HG03460 (cell line): Measurements from ENCODE around the gene GNPTG.

ENCODE experiments used
- ATAC-seq: cut with Tn5 transposase; IDR thresholded peaks from one replicate; pipeline ENCODE4 v1.9.1; 2021; ENCODE audit not compliant: unreplicated experiment

Gene GNPTG

DNA sequence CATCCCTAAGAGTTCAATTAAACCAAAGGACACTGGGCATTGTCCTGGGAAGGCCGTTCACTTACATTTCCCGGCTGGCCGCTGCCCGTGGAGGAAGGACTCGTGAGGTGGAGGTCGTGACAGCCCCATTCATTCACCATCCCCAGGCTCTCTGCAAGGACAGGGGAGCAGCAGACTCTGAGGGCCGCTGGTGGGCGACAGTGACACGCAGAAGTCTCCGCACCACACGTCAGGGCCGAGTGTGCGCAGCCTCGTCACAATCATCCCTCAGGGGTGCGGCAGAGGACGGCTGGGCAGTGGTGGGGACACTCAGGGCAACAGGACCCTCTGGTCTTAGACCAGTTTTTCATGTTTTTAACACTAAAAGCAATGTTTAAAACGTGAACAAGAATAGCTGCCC, 41.1 kb downstream of the GNPTG start:
- no peak for ATAC-seq

DNA sequence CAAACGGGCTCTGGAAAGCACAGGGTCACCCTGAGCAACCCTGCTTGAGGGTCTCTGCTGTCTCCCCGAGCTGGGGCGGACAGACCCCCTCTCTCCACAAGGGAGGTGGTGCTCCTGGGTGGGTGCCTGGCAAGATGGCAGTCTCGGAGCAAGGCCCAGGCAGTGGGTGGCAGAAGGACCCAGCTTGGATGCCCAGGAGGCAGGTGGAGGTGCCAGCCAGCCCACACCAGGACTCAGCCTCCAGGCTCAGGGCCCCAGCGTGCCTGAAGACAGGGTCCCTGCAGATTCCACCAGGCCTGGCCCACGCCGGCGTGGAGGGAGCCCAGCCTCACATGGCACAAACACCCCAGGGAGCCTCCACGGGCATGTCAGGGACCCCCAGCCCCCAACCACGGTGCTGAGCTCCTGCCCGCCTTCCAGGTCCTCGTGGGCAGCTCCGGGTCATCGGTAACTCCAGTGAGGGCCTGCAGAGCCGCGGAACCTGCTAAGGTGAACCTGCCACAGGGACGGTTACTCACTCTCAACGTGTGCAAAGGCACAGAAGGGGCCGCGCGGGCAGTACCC, 42.0 kb downstream of the GNPTG start:
- no peak for ATAC-seq

DNA sequence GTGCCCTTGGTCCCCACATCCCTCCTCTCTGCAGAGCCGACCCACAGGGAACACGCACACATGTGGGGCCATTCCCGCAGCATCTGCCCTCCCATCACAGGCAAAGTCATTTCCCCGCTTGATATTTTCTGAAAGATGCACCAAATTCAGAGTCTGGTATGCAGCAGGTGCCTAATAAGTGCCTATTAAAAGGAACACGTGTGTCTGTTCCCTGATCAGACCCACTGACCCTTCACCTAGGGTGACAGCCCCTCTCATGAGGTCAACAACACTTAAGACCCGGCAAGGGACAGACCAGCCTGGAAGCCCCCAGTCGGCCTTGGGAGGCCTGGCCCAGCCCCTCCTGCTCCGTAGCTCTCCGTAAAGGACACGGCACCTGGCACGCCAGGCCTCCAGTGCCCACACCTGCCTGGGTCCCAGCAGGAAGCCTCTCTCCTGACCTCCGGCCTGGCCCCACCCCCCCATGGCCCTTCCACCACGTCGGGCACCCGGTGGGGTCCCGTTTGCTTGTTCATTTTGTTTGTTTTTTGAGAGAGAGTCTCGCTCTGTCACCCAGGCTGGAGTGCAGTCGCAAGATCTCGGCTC, 42.7 kb downstream of the GNPTG start:
- ATAC-seq: no peak

DNA sequence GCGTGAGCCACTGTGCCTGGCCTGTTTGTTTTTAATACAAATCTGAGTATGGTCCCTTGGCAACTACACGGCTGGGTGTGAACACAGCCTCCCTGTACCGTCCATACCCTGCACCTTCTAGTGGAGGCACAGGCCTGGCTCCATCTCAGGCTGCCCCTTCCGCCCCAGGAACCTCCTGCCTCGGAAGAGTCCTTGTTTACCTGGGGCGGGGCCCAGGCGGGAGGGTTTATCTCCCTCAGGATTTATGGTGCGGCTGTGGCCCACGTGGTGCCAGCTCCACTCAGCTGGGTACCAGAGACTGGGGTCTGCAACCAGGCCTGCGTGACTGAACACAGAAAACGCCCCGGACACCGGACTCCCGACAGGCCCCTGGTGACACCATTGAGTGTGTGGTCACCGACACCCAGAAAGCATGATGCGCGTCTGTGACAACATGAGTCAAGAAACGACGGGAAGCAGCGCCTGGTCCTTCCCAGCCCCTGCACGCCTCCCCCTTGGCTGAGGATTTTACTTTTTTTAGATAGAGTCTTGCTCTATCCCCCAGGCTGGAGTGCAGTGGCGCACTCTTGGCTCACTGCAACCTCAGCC, 43.8 kb downstream of the GNPTG start:
- no peak for ATAC-seq

DNA sequence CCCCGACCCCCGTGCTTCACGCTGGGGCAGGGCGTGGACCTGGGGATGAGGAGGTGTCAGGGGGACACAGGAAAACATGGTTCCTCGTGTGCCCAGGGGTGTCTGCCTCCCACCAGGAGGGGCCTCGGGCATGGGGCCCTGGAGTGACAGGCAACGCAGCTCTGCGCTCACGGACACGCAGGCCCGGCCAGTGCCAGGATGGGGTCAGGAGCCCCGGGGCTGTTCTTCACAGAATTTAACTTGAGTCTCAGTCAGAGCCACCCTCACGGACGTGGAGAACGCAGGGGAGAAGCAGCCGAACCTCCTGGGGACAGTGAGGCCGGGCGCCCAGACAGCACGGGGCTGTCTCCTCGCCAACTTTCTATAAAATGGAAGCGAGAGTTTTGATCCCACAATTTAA, 46.0 kb downstream of the GNPTG start:
- no peak for ATAC-seq

DNA sequence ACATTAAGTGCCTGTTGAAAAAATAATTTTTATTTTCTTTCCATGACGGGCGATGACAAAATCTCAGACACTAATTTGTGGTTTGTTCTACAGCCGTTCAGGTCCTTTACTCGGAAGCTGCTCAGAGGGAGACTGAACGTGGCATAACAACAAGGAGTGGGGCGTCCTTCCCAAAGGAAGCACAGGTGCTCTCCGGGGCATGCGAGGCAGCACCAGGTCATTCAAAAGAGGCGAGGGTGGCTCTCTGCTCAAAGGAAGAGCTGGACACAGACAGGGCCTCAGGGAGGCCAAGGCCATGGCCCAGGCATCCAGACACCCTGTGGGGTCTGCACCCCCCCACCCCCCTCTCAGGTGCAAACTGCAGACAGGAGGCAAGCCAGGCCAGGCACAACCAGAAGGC, 46.6 kb downstream of the GNPTG start:
- ATAC-seq: no peak

DNA sequence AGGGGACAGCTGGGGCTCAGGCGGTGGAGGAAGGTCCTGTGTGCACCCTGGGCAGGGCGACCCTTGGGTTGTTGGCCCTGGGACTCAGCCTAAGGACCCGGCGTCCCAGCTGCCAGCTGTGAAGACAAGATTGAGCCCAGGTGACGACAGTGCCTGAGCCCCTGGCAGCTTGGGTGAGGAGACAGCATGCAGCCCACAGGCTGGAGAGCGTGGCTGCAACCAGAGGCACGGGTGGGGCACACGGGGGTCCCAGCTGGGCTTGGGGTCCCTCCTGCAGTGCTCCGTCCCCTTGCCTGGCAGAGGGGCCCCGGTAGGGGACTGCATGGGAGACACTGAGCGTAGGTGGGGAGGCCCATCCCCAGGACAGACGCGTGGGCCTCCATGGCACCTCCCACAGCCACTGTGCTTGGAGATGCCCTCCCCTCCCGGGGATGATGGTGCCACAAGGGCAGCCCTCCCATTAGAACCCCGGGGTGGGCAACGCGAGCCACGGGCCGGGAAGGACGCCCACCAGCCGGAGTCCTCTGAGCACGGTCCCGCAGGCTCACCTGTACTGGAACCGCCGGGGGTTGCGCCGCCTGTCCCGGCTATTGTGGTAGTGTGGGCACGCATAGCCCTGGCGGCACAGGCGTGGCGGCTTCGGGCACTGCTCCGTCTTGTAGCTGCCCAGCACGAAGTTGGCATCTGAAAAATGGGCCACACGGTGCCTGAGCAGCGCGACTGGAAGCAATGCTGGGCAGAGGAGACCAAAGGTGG, 47.3 kb downstream of the GNPTG start:
- ATAC-seq: no peak

DNA sequence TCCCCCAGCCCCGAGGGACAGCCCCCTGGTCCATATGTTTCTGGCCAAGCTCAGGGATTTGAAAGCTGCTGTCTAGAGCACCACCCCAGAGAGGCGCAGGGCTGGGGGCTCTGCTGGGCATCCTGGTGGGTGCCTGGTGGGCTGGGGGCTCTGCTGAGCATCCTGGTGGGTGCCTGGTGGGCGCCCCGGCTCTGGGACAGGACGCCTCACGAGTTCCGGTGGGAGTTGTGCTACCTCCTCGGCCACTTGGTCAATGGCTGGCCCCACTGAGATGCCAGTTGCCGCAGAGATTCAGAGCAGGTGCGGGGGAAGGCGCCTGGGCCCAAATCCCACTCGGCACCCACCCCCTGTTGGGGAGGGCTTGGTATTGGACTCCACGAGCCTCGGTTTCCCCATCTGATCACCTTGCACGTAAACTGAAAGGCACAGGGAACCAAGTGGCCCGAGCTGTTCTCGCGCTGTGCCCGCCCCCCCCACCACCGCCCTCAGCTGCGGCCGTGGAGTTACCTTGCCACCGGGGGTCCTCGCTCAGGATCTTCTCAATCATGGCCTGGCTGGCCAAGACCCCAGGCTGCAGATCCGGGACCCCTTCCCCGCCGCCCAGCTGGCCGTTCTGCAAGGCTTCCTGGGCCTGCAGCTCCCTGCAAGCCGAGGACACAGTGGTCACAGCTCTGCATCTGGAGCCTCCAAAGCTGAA, 49.5 kb downstream of the GNPTG start:
- no peak for ATAC-seq

DNA sequence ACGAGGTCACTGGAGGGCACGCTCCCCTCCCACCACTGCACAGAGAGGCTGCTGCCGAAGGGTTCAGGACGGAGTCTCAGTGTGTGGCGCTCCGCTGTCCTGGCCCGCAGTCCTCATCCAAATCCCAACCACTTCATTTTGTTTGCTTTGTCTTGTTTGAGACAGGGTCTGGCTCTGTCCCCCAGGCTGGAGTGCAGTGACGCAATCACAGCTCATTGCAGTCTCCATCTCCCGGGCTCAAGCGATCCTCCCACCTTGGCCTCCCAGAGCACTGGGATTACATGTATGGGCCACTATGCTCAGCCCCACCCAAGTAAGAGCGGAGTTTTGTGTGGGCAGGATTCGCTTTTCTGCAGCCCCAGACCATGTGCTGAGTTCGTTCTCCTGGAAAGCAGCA, 50.0 kb downstream of the GNPTG start:
- no peak for ATAC-seq

DNA sequence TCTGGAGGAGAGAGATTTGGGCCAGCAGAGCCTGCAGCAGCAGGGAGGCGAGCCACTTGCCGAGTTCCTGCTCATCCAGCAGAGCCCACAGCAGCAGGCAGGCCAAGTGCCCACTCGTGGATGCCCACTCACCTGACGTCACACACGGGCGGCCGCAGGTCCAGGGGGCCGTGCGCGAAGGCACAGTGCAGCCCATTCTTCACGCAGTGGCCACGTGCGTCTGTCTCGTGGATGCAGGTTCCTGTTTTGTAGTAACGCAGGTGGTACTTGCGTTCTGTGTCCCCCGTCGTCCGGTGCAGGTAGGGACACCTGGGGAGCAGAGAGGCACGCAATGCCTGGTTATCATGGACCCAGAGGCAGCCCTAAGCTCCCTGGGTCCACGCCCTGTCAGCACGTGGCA, 51.3 kb downstream of the GNPTG start:
- no peak for ATAC-seq

DNA sequence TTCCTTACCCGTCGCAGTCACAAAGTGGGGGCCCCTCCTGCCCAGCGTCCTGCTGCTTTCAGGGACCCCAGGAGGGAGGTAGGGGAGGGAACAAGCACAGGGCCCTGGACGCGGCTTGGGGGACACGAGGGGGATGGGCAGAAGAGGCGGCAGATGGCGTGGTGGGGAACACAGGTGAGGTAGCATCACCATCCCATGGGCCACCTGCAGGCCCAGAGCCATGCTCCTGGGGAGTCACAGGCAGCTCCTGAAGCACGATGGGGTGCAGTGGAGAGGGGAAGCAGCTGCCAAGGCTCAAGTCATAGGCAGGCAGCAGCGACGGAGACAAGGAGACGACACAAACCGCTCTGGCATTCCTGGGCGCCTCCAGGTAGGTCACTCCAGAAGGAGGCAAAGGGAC, 52.0 kb downstream of the GNPTG start:
- ATAC-seq: no peak

DNA sequence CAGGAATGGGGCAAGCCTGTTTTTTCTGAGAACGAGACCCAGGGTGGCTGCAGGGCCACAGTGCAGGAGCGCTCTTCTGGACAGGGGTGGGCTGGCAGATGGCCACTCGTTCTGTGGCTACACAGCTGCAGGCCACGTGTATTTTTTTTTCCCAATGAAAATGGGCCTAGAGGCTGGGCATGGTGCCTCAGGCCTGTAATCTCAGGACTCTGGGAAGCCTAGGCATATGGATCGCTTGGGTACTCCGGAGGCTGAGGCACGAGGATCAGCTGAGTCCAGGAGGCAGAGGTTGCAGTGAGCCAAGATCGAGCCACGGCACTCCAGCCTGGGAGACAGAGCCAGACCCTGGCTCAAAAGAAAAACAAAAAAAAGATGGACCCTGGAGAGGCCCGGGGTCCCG, 56.0 kb downstream of the GNPTG start:
- peak; percentile 11 for ATAC-seq

DNA sequence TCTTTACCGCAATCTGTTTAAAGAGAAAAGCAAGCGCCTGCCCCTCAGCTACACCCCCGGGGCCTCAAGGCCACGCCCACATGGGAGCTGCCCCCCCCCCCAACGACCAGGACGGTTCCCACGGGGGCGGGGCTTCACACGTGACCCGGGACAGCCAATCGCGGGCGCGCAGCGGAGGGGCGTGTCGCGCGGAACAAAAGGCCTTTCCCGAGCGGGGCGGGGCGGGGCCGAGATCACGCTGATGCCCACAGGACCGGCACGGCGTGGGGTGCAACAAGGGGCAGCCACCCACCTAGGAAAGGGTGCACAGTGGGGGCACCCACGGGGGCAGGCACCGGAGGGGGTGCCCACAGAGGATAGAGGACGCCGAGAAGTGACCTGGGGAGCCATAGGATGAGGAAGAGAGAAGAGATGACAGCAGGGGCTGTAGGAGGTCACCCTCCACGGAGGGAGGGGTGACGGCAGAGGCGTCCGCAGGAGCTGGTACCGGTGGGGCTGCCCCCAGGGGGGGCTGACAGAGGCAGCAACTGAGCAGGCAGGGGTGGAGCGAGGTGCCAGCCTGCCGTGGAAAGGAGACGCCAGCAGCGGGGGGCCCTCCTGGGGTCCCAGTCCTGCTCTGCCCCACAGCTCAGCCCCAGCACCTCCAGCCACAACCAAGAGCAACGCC, 56.6 kb downstream of the GNPTG start:
- peak; percentile 76 for ATAC-seq

DNA sequence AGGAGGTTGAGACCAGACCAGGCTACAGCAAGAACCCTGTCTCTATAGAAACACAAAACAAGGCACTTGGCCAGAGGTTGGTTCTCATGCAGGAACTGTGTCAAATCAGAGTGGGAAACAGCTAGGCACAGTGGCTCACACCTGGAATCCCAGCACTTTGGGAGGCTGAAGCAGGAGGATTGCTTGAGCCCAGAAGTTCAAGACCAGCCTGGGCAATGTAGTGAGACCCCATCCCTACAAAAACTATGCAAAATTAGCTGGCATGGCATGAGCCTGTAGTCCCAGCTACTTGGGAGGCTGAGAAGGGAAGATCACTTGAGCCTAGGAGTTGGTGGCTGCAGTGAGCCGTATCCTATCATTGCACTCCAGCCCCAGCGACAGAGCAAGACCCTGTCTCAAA, 61.1 kb downstream of the GNPTG start:
- no peak for ATAC-seq
